Epithelial cell of esophagus (primary cell): ENCODE results near the gene CAPZB.

Experiments used
- DNase-seq: peaks from one replicate; pipeline ENCODE4 v3.0.0; 2010; ENCODE audit warnings: low read depth
- H3K4me3 ChIP-seq: 2 replicates; pipeline ENCODE4 v1.5.1; 2011; ENCODE audit warnings: mild to moderate bottlenecking, low read length, control low read depth
- CTCF ChIP-seq: IDR thresholded peaks from 2 replicates; pipeline ENCODE4 v1.5.1; 2011; ENCODE audit warnings: low read depth, mild to moderate bottlenecking, low read length, control low read depth, inconsistent platforms; ENCODE audit not compliant: insufficient read depth; ENCODE audit errors: missing control alignments

The CAPZB gene

GRCh38 chr1:19479351-19480120 is 5.8 kb downstream of the CAPZB start:
- no peak for DNase-seq
- no peak for TF ChIP-seq CTCF
- no peak overlapping the region for H3K4me3 ChIP-seq

DNA sequence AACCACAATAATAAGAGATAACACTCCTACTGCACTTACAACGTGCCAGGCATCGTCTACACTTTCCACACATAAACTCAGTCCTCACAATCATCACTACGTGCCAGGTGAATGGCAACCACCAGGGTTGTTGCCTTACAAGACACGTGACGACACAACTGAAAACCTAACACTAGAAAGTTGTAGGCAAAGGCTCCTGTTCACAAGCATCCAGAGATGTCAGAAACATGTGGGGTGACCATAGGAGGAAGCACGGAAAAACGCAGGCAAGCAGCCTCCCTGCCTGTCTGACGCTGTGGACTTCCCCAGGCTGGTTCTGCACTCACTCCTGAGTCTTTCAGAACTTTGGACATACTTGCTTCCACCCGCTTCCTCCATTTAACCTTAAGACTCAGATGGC is 7.0 kb downstream of the CAPZB start:
- no peak overlapping the region for H3K4me3 ChIP-seq
- no peak for TF ChIP-seq CTCF
- DNase-seq, result no peak

DNA sequence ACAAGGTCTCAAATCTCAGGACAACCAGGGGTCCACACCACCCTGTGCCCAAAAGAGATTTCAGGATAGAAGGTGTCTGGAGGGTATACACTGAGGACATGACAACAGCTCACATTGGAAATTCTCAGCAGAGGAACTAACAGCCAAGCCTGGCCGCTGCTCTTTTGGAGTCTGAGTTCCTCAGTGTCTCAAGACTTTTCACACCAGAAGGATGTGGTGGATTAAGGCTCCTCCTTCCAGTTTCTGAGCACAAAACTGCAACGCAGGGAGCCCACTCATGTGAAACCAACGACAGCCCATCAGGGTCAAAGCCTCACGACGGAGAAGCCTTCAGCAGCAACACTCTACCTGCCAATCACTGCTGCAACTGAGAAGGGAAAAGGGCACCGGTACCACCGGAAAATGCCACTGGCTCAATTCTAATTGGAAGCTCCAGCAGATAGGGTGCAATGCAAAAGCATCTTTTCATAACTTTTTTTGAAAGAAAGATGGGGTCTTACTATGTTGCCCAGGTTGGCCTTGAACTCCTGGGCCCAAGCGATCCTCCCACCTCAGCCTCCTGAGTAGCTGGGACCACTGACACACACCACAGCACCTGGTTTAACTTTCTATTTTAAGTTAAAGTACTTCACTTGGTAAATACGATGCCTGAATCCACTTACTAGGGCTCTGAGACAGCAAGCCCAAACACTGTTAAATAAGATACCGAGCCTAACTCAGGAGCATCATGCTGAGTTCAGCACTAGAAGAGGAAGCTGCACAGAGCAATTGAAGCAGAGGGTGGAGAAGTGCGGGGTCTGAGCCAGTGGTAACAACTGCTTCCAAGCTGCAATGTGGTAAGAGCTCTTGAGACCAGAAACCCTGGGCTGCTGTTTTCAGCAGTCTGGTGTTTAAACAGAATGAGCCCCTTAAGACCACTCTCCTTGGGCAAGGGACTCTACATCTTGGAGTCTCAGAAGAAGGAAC is 7.8 kb downstream of the CAPZB start:
- TF ChIP-seq CTCF, result no peak
- H3K4me3 ChIP-seq, result no peak overlapping the region
- DNase-seq, result no peak

GRCh38 chr1:19476450-19477190 is 8.7 kb downstream of the CAPZB start:
- no peak for DNase-seq
- H3K4me3 ChIP-seq, result no peak overlapping the region
- TF ChIP-seq CTCF, result no peak

DNA sequence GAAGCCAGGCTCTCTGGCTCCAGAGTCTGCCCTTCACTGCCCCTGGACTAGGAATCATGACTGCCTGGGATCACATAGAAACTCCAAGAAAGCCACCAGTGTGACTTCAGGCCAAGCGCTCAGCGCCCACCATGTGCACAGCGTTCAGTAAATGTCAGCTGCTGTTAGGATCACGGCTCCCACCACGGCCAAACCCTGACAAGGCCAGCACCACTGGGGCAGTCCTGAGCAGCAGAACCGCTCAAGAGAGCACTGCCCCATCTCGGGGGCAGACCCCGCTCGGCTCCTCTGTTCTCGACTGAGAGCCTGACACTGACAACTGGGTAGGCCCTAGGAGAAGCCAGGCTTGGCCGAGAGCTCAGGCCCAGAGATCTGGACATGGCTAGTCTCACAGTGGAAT is 10.0 kb downstream of the CAPZB start:
- TF ChIP-seq CTCF, result no peak
- no peak overlapping the region for H3K4me3 ChIP-seq
- no peak for DNase-seq

DNA sequence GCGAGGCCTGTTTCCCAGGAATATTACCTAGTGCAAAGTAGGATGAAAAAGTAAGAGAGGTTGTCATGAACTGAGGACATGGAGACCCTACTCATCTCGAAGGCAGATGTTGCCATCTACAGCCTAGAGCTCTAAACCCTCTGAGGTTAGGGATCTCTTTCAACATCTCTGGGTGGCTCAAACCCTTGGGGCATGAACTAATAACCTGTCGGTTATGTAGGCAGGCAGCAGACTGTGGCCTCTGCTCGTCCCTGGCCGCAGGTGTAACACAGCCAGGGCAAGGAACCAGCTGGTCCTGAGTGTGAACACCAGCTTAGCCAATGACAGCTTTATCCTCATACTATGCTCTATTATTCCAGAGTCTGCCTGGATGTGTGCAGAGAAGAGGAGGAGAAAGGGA is 13.2 kb downstream of the CAPZB start:
- TF ChIP-seq CTCF, result no peak
- DNase-seq, result no peak
- H3K4me3 ChIP-seq, result no peak overlapping the region
